Smooth muscle cell (in vitro differentiated cells): Measurements from ENCODE around the gene TMCC2. TPM values are rescaled to one million over a fixed set of nuclear protein-coding genes. Genes with fewer than 3 reads are reported as not detected.

Experiments
- DNase-seq: peaks from one replicate; lab custom pipeline; 2025; ENCODE audit not compliant: unreplicated experiment; lab: John Stamatoyannopoulos, UW
- H2AFZ ChIP-seq: fragments of 200-600 bp; sonication (generic); 2 replicates; pipeline ENCODE4 v1.6.0; 2016; ENCODE audit warnings: antibody characterized with exemption, low read depth, mild to moderate bottlenecking
- H3F3A ChIP-seq: fragments of 200-600 bp; sonication (generic); 2 replicates; pipeline ENCODE4 v1.6.0; 2017; ENCODE audit warnings: antibody characterized with exemption, low read depth
- H3K27ac ChIP-seq: fragments of 200-600 bp; sonication (generic); 2 replicates; pipeline ENCODE4 v1.5.1; 2016; ENCODE audit warnings: low read depth, mild to moderate bottlenecking
- H3K27me3 ChIP-seq: fragments of 200-600 bp; sonication (generic); 2 replicates; pipeline ENCODE4 v1.6.1; 2016; ENCODE audit warnings: low read depth, mild to moderate bottlenecking
- H3K36me3 ChIP-seq: fragments of 200-600 bp; sonication (generic); 2 replicates; pipeline ENCODE4 v1.5.1; 2016; ENCODE audit warnings: low read depth
- H3K4me1 ChIP-seq: fragments of 200-600 bp; sonication (generic); 2 replicates; pipeline ENCODE4 v1.5.1; 2016; ENCODE audit warnings: low read depth
- H3K4me2 ChIP-seq: fragments of 200-600 bp; sonication (generic); 2 replicates; pipeline ENCODE4 v1.6.0; 2016; ENCODE audit warnings: mild to moderate bottlenecking
- H3K4me3 ChIP-seq: fragments of 200-600 bp; sonication (generic); 2 replicates; pipeline ENCODE4 v1.5.1; 2016; ENCODE audit warnings: mild to moderate bottlenecking
- H3K79me2 ChIP-seq: fragments of 200-600 bp; sonication (generic); 2 replicates; pipeline ENCODE4 v1.6.0; 2016; ENCODE audit warnings: low read depth, mild to moderate bottlenecking
- H3K9ac ChIP-seq: fragments of 200-600 bp; sonication (generic); 2 replicates; pipeline ENCODE4 v1.6.0; 2016; ENCODE audit warnings: low read depth
- H3K9me3 ChIP-seq: fragments of 200-600 bp; sonication (generic); replicated peaks from 2 replicates; pipeline ENCODE4 v1.5.1; 2016; ENCODE audit warnings: low read depth
- H4K20me1 ChIP-seq: fragments of 200-600 bp; sonication (generic); 2 replicates; pipeline ENCODE4 v1.6.0; 2016; ENCODE audit warnings: low read depth
- WGBS: methylation state at CpG from one replicate; pipeline ENCODE4 v1.1.7; 2016; ENCODE audit warnings: low lambda C conversion rate; 5-methylcytosine and 5-hydroxymethylcytosine counted together
- polyA plus RNA-seq: library from polyadenylated mRNA; unstranded; fragments of >200 nt; fragmentation: Nextera tagmentation; extraction: Ambion mirVana; gene quantifications from 2 replicates; pipeline ENCODE4 v1.2.1, GENCODE V29; 2016
- total RNA-seq: library from RNA; depleted of rRNA; stranded (reverse); fragments of >200 nt; gene quantifications from 2 replicates; pipeline ENCODE4 v1.2.3, GENCODE V29; 2014
- TF ChIP-seq, protein P1 (sequence below): fragments of 200-600 bp; sonication (generic); IDR thresholded peaks from 2 replicates; pipeline ENCODE4 v1.5.1; 2017; ENCODE audit warnings: borderline replicate concordance, mild to moderate bottlenecking, antibody characterized with exemption; ENCODE audit not compliant: insufficient read depth, poor library complexity, severe bottlenecking

Gene TMCC2
- total and polyA plus RNA-seq, 2 experiments from 2014 or later = 3.3 to 5.6 TPM

DNA sequence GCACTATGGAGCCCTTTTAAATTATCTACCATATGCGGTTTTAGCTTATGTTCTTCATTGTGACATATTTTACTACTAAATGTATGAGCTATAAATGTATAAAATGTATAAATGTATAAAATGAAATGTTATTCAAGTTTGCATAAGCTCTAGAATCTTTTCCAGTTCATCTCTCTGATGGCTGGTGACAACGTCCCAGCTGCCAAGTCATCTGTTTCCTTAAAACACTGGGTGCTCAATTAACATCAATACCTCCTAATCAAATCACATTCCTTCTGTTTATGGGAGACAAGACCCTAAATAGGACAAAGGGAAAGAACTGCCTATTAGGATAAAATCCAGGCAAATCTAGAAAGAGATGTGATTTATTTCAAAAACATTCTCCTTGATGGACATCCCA is 39.1 kb upstream of the TMCC2 start:
- DNase-seq = no peak
- Histone ChIP-seq H3F3A (peaks cover 6% of the 10 kb centered on the region), H3K4me2 (no peak overlapping the region), H3K4me3 (no peak overlapping the region), H3K9me3 (no peaks in the 10 kb centered on the region), H4K20me1 (peaks cover 61% of the 10 kb centered on the region), H2AFZ (no peak overlapping the region), H3K4me1 (peaks cover 23% of the 10 kb centered on the region), H3K9ac (no peak overlapping the region), H3K36me3 (no peaks in the 10 kb centered on the region), H3K27me3 (no peaks in the 10 kb centered on the region), H3K27ac (no peak overlapping the region), H3K79me2 (peaks cover 30% of the 10 kb centered on the region)
- 90% methylated on average over 2 of the region's 2 CpGs for WGBS
- TF ChIP-seq, protein P1, sequence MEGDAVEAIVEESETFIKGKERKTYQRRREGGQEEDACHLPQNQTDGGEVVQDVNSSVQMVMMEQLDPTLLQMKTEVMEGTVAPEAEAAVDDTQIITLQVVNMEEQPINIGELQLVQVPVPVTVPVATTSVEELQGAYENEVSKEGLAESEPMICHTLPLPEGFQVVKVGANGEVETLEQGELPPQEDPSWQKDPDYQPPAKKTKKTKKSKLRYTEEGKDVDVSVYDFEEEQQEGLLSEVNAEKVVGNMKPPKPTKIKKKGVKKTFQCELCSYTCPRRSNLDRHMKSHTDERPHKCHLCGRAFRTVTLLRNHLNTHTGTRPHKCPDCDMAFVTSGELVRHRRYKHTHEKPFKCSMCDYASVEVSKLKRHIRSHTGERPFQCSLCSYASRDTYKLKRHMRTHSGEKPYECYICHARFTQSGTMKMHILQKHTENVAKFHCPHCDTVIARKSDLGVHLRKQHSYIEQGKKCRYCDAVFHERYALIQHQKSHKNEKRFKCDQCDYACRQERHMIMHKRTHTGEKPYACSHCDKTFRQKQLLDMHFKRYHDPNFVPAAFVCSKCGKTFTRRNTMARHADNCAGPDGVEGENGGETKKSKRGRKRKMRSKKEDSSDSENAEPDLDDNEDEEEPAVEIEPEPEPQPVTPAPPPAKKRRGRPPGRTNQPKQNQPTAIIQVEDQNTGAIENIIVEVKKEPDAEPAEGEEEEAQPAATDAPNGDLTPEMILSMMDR = no peak

GRCh38 chr1:205189131-205189530 is 38.6 kb upstream of the TMCC2 start:
- no peak overlapping the region for H3K4me3 ChIP-seq
- peaks cover 30% of the 10 kb centered on the region for H3K79me2 ChIP-seq
- DNase-seq = no peak
- no peak overlapping the region for H3K9ac ChIP-seq
- H3K36me3 ChIP-seq = no peaks in the 10 kb centered on the region
- no peak overlapping the region for H3K27ac ChIP-seq
- H3K4me1 ChIP-seq = peaks cover 23% of the 10 kb centered on the region
- H3F3A ChIP-seq = peaks cover 5% of the 10 kb centered on the region
- H3K27me3 ChIP-seq = no peaks in the 10 kb centered on the region
- no peak overlapping the region for H2AFZ ChIP-seq
- H3K9me3 ChIP-seq = no peaks in the 10 kb centered on the region
- H4K20me1 ChIP-seq = peaks cover 64% of the 10 kb centered on the region
- 94% methylated on average over 2 of the region's 2 CpGs for WGBS
- TF ChIP-seq, protein P1 = no peak
- no peak overlapping the region for H3K4me2 ChIP-seq

- no peaks in the 10 kb centered on the region for H3K27me3 ChIP-seq
- WGBS = 60% methylated on average over 9 of the region's 9 CpGs
- H3K9me3 ChIP-seq = no peaks in the 10 kb centered on the region
- H3K27ac ChIP-seq = no peak overlapping the region
- peaks cover 82% of the 10 kb centered on the region for H4K20me1 ChIP-seq
- peaks cover 30% of the 10 kb centered on the region for H3K79me2 ChIP-seq
- DNase-seq = no peak
- H3K4me1 ChIP-seq = peaks cover 18% of the 10 kb centered on the region
- H3F3A ChIP-seq = no peaks in the 10 kb centered on the region
- H3K4me3 ChIP-seq = no peak overlapping the region
- no peaks in the 10 kb centered on the region for H3K36me3 ChIP-seq
- H2AFZ ChIP-seq = no peak overlapping the region
- no peak overlapping the region for H3K9ac ChIP-seq
- TF ChIP-seq, protein P1 = no peak
- H3K4me2 ChIP-seq = no peak overlapping the region
These were observed 36.7 kb upstream of the TMCC2 start for GRCh38 chr1:205190845-205191577.

DNA sequence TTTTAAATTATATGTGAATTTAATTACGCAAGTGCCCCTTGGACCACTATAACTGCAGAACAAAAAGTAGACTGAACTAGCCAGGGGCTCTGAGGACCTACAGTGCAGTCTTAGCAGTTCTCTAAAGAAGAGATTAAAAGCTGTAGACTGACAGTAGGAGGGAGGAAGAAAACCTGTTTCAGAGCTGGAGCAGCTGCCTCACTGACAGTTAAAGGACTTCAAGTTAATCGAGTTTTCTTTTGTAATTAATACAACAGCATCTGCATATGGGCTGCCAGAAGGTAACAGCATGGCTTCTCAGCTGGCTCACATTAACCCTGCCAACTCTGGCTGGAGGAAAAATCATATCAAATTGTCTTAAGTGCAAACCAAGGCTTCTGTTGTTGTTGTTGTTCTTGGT is 36.1 kb upstream of the TMCC2 start:
- H3K27ac ChIP-seq = no peak overlapping the region
- no peaks in the 10 kb centered on the region for H3K27me3 ChIP-seq
- peaks cover 18% of the 10 kb centered on the region for H3K4me1 ChIP-seq
- H3K4me3 ChIP-seq = no peak overlapping the region
- H3K9me3 ChIP-seq = no peaks in the 10 kb centered on the region
- 62% methylated on average over 2 of the region's 2 CpGs for WGBS
- no peak for DNase-seq
- H3K79me2 ChIP-seq = peaks cover 30% of the 10 kb centered on the region
- no peak overlapping the region for H2AFZ ChIP-seq
- no peaks in the 10 kb centered on the region for H3F3A ChIP-seq
- H3K9ac ChIP-seq = no peak overlapping the region
- peaks cover 87% of the 10 kb centered on the region for H4K20me1 ChIP-seq
- no peaks in the 10 kb centered on the region for H3K36me3 ChIP-seq
- TF ChIP-seq, protein P1 = no peak
- no peak overlapping the region for H3K4me2 ChIP-seq
